ENCODE results near the gene TSPAN14.

DNA sequence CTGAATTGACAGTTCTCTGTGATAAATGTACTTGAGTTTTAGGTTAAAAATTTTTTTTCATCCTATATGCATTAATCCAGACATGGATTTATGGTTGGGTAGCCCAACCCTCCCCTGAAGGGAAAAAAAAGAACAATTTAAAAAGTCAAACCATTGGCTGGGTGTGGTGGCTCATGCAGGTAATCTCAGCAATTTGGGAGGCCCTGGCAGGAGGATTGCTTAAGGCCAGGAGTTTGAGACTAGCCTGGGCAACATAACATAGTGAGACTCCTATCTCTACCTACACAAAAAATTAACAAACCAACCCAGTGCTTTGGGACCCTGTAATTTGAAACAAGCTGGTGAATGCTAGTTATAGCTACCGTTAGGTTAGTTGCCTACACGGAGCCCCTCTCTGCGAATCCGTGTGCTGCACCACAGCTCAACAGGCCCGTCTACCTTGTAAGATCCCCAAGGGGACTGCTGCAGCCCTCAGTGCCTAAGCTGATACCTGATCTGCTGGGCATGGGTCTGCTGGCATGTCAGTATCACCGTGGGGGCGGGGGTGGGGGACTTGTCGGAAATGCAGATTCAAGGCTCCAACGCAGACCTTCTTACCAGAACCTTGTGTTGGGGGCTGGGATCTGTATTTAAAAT is 32.8 kb downstream of the TSPAN14 start:
- TF ChIP-seq, protein P1, sequence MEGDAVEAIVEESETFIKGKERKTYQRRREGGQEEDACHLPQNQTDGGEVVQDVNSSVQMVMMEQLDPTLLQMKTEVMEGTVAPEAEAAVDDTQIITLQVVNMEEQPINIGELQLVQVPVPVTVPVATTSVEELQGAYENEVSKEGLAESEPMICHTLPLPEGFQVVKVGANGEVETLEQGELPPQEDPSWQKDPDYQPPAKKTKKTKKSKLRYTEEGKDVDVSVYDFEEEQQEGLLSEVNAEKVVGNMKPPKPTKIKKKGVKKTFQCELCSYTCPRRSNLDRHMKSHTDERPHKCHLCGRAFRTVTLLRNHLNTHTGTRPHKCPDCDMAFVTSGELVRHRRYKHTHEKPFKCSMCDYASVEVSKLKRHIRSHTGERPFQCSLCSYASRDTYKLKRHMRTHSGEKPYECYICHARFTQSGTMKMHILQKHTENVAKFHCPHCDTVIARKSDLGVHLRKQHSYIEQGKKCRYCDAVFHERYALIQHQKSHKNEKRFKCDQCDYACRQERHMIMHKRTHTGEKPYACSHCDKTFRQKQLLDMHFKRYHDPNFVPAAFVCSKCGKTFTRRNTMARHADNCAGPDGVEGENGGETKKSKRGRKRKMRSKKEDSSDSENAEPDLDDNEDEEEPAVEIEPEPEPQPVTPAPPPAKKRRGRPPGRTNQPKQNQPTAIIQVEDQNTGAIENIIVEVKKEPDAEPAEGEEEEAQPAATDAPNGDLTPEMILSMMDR (IDR thresholded peaks at IDR 0.05; ENCODE audit: low read depth, low read length) = no peak
- TF ChIP-seq POLR2A (IDR thresholded peaks at IDR 0.05; ENCODE audit: extremely low read depth, insufficient read length) = no peak

All from NB4 (cell line).